GM19328 (cell line): ENCODE measurements around the gene JAZF1.

Experiments used
- ATAC-seq: cut with Tn5 transposase; IDR thresholded peaks from one replicate; pipeline ENCODE4 v1.9.1; 2021; ENCODE audit warnings: mild to moderate bottlenecking, moderate library complexity; ENCODE audit not compliant: unreplicated experiment

The JAZF1 gene

GRCh38 chr7:27799212-27799611 is 381.4 kb downstream of the JAZF1 start:
- no peak for ATAC-seq

GRCh38 chr7:27795977-27796376 is 384.6 kb downstream of the JAZF1 start:
- ATAC-seq: no peak

GRCh38 chr7:27793780-27794179 is 386.8 kb downstream of the JAZF1 start:
- ATAC-seq: no peak

GRCh38 chr7:27788437-27788836 is 392.2 kb downstream of the JAZF1 start:
- ATAC-seq: no peak

- ATAC-seq: no peak
Observed at GRCh38 chr7:27784399-27785053, 396.1 kb downstream of the JAZF1 start.

GRCh38 chr7:27782849-27783248 is 397.7 kb downstream of the JAZF1 start:
- ATAC-seq: no peak

- ATAC-seq: no peak
Observed at GRCh38 chr7:27781188-27781587, 399.4 kb downstream of the JAZF1 start.
